HFFc6 (cell line): ENCODE data around the gene BMP2. TPM values are rescaled to one million over a fixed set of nuclear protein-coding genes. Genes with fewer than 3 reads are reported as not detected.
A peak's percentile ranks its signal among the peaks of the same experiment; 100 is the strongest.

Experiments
- DNase-seq: peaks from one replicate; pipeline ENCODE4 v3.0.0-alpha.2; 2018
- H3K27ac Mint-ChIP-seq: 2 replicates; pipeline ENCODE4 v1.8.0; 2020; ENCODE audit warnings: mild to moderate bottlenecking, mixed read lengths
- H3K27me3 Mint-ChIP-seq: 2 replicates; pipeline ENCODE4 v1.8.0; 2021; ENCODE audit warnings: mild to moderate bottlenecking, moderate library complexity, mixed read lengths; ENCODE audit not compliant: insufficient read depth
- H3K36me3 Mint-ChIP-seq: 2 replicates; pipeline ENCODE4 v1.8.0; 2021; ENCODE audit warnings: low read depth, mixed read lengths
- H3K4me1 Mint-ChIP-seq: 2 replicates; pipeline ENCODE4 v1.8.0; 2020; ENCODE audit warnings: low read depth, mixed read lengths
- H3K4me3 Mint-ChIP-seq: 2 replicates; pipeline ENCODE4 v1.8.0; 2020; ENCODE audit warnings: mild to moderate bottlenecking, moderate library complexity, mixed read lengths
- H3K9me3 Mint-ChIP-seq: 2 replicates; pipeline ENCODE4 v1.8.0; 2020; ENCODE audit warnings: mild to moderate bottlenecking, mixed read lengths
- total RNA-seq, 6 experiments: library from RNA; stranded (reverse); fragmentation: NEBNext Ultra II Directional; extraction: Animal tissue kit (Norgen Biotek cat#: 25700); gene quantifications; 2 replicates in 1 of 6; 3 replicates in 5 of 6; pipeline ENCODE4 v1.2.3, GENCODE V29; 2021
- TF ChIP-seq, protein P1 (sequence below): fragments of 200-600 bp; sonication (generic); IDR thresholded peaks from 2 replicates; pipeline ENCODE4 v1.5.0; 2021; ENCODE audit warnings: antibody characterized with exemption, mild to moderate bottlenecking

Gene BMP2
- total RNA-seq, 6 experiments from 2014 or later, result 0.05 to 0.07 (median 0.05) TPM; not detected in 3

DNA sequence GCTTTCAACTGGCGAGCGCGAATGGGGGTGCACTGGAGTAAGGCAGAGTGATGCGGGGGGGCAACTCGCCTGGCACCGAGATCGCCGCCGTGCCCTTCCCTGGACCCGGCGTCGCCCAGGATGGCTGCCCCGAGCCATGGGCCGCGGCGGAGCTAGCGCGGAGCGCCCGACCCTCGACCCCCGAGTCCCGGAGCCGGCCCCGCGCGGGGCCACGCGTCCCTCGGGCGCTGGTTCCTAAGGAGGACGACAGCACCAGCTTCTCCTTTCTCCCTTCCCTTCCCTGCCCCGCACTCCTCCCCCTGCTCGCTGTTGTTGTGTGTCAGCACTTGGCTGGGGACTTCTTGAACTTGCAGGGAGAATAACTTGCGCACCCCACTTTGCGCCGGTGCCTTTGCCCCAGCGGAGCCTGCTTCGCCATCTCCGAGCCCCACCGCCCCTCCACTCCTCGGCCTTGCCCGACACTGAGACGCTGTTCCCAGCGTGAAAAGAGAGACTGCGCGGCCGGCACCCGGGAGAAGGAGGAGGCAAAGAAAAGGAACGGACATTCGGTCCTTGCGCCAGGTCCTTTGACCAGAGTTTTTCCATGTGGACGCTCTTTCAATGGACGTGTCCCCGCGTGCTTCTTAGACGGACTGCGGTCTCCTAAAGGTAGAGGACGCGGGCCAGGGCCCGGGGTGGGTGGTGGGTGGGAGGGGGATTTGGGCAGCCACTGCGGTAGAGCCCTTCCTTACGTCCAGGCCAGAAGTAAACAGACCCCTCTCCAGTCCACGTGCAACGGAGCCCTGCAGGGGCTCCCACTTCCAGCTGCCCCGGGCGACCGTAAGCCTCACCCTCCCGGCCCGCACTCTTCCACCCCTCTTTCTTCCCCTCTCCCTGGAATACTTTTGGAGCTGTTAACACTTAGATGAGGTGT, 998 bp downstream of the BMP2 start:
- H3K36me3 Mint-ChIP-seq, result no peaks in the 10 kb centered on the region
- H3K27me3 Mint-ChIP-seq, result peaks cover 13% of the 10 kb centered on the region
- no peaks in the 10 kb centered on the region for H3K9me3 Mint-ChIP-seq
- TF ChIP-seq, protein P1, sequence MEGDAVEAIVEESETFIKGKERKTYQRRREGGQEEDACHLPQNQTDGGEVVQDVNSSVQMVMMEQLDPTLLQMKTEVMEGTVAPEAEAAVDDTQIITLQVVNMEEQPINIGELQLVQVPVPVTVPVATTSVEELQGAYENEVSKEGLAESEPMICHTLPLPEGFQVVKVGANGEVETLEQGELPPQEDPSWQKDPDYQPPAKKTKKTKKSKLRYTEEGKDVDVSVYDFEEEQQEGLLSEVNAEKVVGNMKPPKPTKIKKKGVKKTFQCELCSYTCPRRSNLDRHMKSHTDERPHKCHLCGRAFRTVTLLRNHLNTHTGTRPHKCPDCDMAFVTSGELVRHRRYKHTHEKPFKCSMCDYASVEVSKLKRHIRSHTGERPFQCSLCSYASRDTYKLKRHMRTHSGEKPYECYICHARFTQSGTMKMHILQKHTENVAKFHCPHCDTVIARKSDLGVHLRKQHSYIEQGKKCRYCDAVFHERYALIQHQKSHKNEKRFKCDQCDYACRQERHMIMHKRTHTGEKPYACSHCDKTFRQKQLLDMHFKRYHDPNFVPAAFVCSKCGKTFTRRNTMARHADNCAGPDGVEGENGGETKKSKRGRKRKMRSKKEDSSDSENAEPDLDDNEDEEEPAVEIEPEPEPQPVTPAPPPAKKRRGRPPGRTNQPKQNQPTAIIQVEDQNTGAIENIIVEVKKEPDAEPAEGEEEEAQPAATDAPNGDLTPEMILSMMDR, result no peak
- H3K4me3 Mint-ChIP-seq, result peak overlapping the region; percentile 51; the same call in 1 of the 2 replicates
- DNase-seq, result no peak
- H3K4me1 Mint-ChIP-seq, result no peaks in the 10 kb centered on the region
- no peak overlapping the region for H3K27ac Mint-ChIP-seq

DNA sequence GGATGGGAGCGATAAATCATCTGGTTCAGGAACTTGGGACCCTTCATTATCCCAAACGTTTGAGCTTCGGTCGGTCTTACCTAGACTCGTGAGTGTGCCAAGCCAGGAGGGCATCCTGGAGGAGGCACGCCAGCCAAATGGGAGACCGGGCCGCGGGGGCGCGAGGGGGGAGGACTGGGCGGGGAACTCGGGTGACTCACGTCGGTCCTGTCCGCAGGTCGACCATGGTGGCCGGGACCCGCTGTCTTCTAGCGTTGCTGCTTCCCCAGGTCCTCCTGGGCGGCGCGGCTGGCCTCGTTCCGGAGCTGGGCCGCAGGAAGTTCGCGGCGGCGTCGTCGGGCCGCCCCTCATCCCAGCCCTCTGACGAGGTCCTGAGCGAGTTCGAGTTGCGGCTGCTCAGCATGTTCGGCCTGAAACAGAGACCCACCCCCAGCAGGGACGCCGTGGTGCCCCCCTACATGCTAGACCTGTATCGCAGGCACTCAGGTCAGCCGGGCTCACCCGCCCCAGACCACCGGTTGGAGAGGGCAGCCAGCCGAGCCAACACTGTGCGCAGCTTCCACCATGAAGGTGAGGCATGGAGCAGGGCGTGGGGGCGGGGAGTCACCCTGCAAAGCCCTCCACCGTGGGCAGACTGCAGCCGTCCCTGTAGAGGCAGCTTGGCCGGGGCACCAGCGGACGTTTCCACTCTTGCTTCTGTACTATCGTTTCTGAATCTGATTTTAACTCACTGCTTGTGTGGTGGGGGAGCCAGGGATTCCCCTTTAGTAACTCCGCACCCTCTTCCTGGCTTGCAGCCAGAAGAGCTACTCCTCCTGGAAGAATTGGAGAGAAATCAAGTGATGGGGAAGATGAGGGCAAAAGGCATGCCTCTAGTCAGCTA, 2.7 kb downstream of the BMP2 start:
- H3K4me3 Mint-ChIP-seq, result no peak overlapping the region

DNA sequence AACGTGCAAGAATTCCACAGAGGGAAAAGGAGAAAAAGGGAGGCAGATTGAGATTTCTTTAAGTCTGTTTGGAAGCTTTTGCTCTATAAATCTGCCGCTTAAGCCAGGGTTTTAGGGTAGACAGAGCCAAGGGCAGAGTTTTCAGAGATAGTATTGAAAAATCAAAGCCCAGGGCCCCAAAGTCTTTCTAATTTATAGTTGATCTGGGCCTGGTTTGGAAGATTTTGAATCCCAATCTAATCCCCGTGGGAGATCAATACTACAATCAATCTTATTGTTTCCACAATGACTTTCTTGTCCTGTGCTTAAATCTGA, 3.3 kb downstream of the BMP2 start:
- no peak overlapping the region for H3K27ac Mint-ChIP-seq
- TF ChIP-seq, protein P1, result no peak
- no peaks in the 10 kb centered on the region for H3K4me1 Mint-ChIP-seq
- no peak for DNase-seq
- H3K4me3 Mint-ChIP-seq, result no peak overlapping the region
- no peaks in the 10 kb centered on the region for H3K9me3 Mint-ChIP-seq
- peaks cover 13% of the 10 kb centered on the region for H3K27me3 Mint-ChIP-seq
- H3K36me3 Mint-ChIP-seq, result no peaks in the 10 kb centered on the region

More for the DNA sequence above, 2.7 kb downstream of the BMP2 start:
- Mint-ChIP-seq H3K4me1 (no peaks in the 10 kb centered on the region), H3K27me3 (peaks cover 13% of the 10 kb centered on the region), H3K27ac (no peak overlapping the region), H3K36me3 (no peaks in the 10 kb centered on the region), H3K9me3 (no peaks in the 10 kb centered on the region)
- TF ChIP-seq, protein P1, result no peak
- no peak for DNase-seq

DNA sequence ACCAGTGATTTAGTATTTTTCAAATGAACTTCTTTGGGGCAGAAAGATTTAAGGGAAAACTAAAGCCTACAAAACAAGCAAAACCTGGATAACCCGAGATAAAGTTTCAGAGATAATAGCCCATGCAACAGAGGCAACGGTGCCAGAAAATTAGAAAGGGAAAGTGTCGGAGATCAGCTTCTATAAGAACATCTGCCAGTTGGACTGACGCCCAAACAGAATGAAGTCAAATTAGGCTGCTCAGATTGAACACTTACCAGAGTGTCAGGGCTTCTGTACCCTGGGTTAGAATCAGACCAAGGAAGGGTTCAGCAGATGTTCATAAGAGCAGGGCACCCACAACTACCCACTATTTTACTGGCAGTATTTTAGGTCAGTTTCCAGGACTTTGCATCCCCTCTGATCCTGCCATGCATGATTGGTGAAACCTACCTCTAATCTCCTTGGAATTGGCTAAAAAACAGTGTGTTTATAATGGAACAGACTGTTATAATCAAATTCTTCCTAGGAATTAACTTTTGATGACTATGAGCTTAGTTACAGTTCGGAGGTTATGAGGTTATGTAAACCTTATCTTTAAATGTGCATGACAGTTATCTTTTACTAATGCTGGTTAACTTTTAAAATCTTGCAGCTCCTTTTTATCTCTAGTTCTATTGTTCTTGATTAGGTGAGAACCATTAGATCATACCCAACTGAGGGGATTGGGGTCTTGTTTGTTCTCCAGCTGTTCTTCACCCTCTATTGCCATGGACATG, 13.1 kb downstream of the BMP2 start:
- TF ChIP-seq, protein P1, result no peak
- no peaks in the 10 kb centered on the region for H3K4me1 Mint-ChIP-seq

DNA sequence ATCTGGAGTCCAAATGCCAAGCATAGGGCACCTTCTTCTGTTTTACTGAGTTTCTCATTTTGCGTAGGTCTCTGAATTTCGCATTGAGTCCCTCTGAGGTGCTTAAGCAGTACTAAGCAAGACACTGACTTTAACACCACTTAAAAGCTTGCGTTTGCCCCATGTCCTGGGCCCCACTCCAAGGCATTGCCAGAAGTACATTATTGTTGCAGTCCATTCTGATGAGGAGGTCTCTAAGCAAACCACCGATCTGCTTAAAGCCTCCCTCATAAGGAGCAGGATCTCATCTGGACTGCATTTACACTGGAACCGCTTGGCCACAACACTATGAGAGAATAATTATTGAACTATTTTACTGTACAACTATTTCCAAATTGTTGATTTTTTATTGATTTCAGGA, 16.3 kb downstream of the BMP2 start:
- H3K36me3 Mint-ChIP-seq, result no peaks in the 10 kb centered on the region; the same call in 1 of the 2 replicates
- no peaks in the 10 kb centered on the region for H3K27me3 Mint-ChIP-seq
- no peak overlapping the region for H3K4me3 Mint-ChIP-seq
- H3K4me1 Mint-ChIP-seq, result no peaks in the 10 kb centered on the region
- DNase-seq, result no peak
- H3K9me3 Mint-ChIP-seq, result peaks cover 6% of the 10 kb centered on the region; the same call in 1 of the 2 replicates
- TF ChIP-seq, protein P1, result no peak
- H3K27ac Mint-ChIP-seq, result no peak overlapping the region

More for the DNA sequence above, 13.1 kb downstream of the BMP2 start:
- DNase-seq, result no peak
- Mint-ChIP-seq H3K4me3 (no peak overlapping the region), H3K27ac (no peak overlapping the region), H3K27me3 (no peaks in the 10 kb centered on the region), H3K9me3 (no peaks in the 10 kb centered on the region), H3K36me3 (no peaks in the 10 kb centered on the region)
